Activated CD8-positive, alpha-beta memory T cell treated with anti-CD3 and anti-CD28 coated beads, Interleukin-2, amount 10 ng/mL, durations not matched to agents 7 days and 5 days (primary cell): ENCODE measurements around the gene PIRT. TPM values are rescaled to one million over a fixed set of nuclear protein-coding genes. Genes with fewer than 3 reads are reported as not detected.

Experiments used
- ATAC-seq: fragments of 150-1000 bp; cut with Tn5 transposase; one replicate; pipeline ENCODE4 v1.10.0; 2021; ENCODE audit warnings: moderate library complexity
- CTCF ChIA-PET: fragments of 350-600 bp; sonication (Branson Sonifier 250); formaldehyde crosslinking; loops from one replicate; lab custom pipeline; 2021; ENCODE audit warnings: antibody characterized with exemption; lab: Charles Lee
- DNase-seq: peaks from one replicate; pipeline ENCODE4 v3.0.0-alpha.2; 2020
- H3K27ac Mint-ChIP-seq: one replicate; pipeline ENCODE4 v1.8.0; 2021; ENCODE audit warnings: mild to moderate bottlenecking, mixed read lengths
- H3K27me3 Mint-ChIP-seq: one replicate; pipeline ENCODE4 v1.8.0; 2021; ENCODE audit warnings: mixed read lengths
- H3K36me3 Mint-ChIP-seq: one replicate; pipeline ENCODE4 v1.8.0; 2021; ENCODE audit warnings: mild to moderate bottlenecking, mixed read lengths
- H3K4me1 Mint-ChIP-seq: one replicate; pipeline ENCODE4 v1.8.0; 2021; ENCODE audit warnings: mixed read lengths
- H3K4me3 Mint-ChIP-seq: one replicate; pipeline ENCODE4 v1.8.0; 2021; ENCODE audit warnings: mild to moderate bottlenecking, moderate library complexity, mixed read lengths
- H3K9me3 Mint-ChIP-seq: one replicate; pipeline ENCODE4 v1.8.0; 2022; ENCODE audit warnings: low read depth, mixed read lengths
- total RNA-seq, 2 experiments: library from RNA; stranded (reverse); gene quantifications; one replicate each; pipeline ENCODE4 v1.2.3, GENCODE V29; 2021

PIRT gene
- total RNA-seq, 2 experiments from 2014 or later, result not detected

- peaks cover 5% of the 10 kb centered on the region for H3K4me1 Mint-ChIP-seq
- no peak overlapping the region for H3K4me3 Mint-ChIP-seq
- no peaks in the 10 kb centered on the region for H3K36me3 Mint-ChIP-seq
- H3K9me3 Mint-ChIP-seq, result no peaks in the 10 kb centered on the region
- no peak for ATAC-seq
- peaks cover 20% of the 10 kb centered on the region for H3K27me3 Mint-ChIP-seq
- CTCF ChIA-PET, result interaction anchor here (1.0 to 3.4 kb wide), 8 partner anchors 9 to 227 kb away, joined by 3 to 35 read pairs (median 8); no protein-coding TSS in a partner anchor
- no peak for DNase-seq
- H3K27ac Mint-ChIP-seq, result no peak overlapping the region
Measured at GRCh38 chr17:10843811-10844210, 5.9 kb upstream of the PIRT start.

- Mint-ChIP-seq H3K27me3 (peaks cover 15% of the 10 kb centered on the region), H3K9me3 (no peaks in the 10 kb centered on the region), H3K4me3 (no peak overlapping the region), H3K27ac (no peak overlapping the region), H3K4me1 (peaks cover 5% of the 10 kb centered on the region), H3K36me3 (no peaks in the 10 kb centered on the region)
- DNase-seq (no peak), ATAC-seq (no peak)
- CTCF ChIA-PET, result interaction anchor here (0.7 to 1.6 kb wide), 3 partner anchors 9 to 106 kb away, joined by 3 read pairs; no protein-coding TSS in a partner anchor
Measured at GRCh38 chr17:10842658-10843057, 4.8 kb upstream of the PIRT start.

GRCh38 chr17:10838682-10839081 is 795 bp upstream of the PIRT start:
- Mint-ChIP-seq H3K27me3 (peaks cover 3% of the 10 kb centered on the region), H3K4me1 (no peaks in the 10 kb centered on the region), H3K27ac (no peak overlapping the region), H3K4me3 (no peak overlapping the region), H3K9me3 (no peaks in the 10 kb centered on the region), H3K36me3 (no peaks in the 10 kb centered on the region)
- CTCF ChIA-PET, result interaction anchor here (1.4 kb wide), 1 partner anchor 101 kb away, joined by 4 read pairs; no protein-coding TSS in a partner anchor
- DNase-seq, result no peak
- no peak for ATAC-seq

- CTCF ChIA-PET, result no interaction called here
- H3K27ac Mint-ChIP-seq, result no peak overlapping the region
Measured at GRCh38 chr17:10836966-10837590, 809 bp downstream of the PIRT start.

GRCh38 chr17:10836145-10836544 is 1.7 kb downstream of the PIRT start:
- no peak overlapping the region for H3K4me3 Mint-ChIP-seq
- H3K27me3 Mint-ChIP-seq, result no peaks in the 10 kb centered on the region
- no peak overlapping the region for H3K27ac Mint-ChIP-seq
- no peaks in the 10 kb centered on the region for H3K36me3 Mint-ChIP-seq
- CTCF ChIA-PET, result interaction anchor here (0.6 to 3.1 kb wide), 2 partner anchors 8 to 1207 kb away, joined by 3 to 10 read pairs; no protein-coding TSS in a partner anchor
- no peaks in the 10 kb centered on the region for H3K4me1 Mint-ChIP-seq
- H3K9me3 Mint-ChIP-seq, result no peaks in the 10 kb centered on the region
- DNase-seq, result no peak
- ATAC-seq, result no peak

More at GRCh38 chr17:10836966-10837590, 809 bp downstream of the PIRT start:
- H3K4me1 Mint-ChIP-seq, result no peaks in the 10 kb centered on the region
- H3K9me3 Mint-ChIP-seq, result no peaks in the 10 kb centered on the region
- DNase-seq (no peak), ATAC-seq (no peak)
- H3K27me3 Mint-ChIP-seq, result no peaks in the 10 kb centered on the region
- no peak overlapping the region for H3K4me3 Mint-ChIP-seq
- H3K36me3 Mint-ChIP-seq, result no peaks in the 10 kb centered on the region

- Mint-ChIP-seq H3K27me3 (no peaks in the 10 kb centered on the region), H3K36me3 (no peaks in the 10 kb centered on the region)
Measured at GRCh38 chr17:10831696-10832095, 6.2 kb downstream of the PIRT start.

GRCh38 chr17:10827898-10828552 is 9.9 kb downstream of the PIRT start:
- H3K9me3 Mint-ChIP-seq, result no peaks in the 10 kb centered on the region
- CTCF ChIA-PET, result interaction anchor here (1.3 kb wide), 1 partner anchor 181 kb away, joined by 3 read pairs; no protein-coding TSS in a partner anchor
- no peak overlapping the region for H3K4me3 Mint-ChIP-seq
- no peaks in the 10 kb centered on the region for H3K4me1 Mint-ChIP-seq
- no peak overlapping the region for H3K27ac Mint-ChIP-seq
- H3K36me3 Mint-ChIP-seq, result no peaks in the 10 kb centered on the region
- DNase-seq, result no peak
- no peak for ATAC-seq
- no peaks in the 10 kb centered on the region for H3K27me3 Mint-ChIP-seq

More at GRCh38 chr17:10831696-10832095, 6.2 kb downstream of the PIRT start:
- no peak for ATAC-seq
- H3K27ac Mint-ChIP-seq, result no peak overlapping the region
- CTCF ChIA-PET, result no interaction called here
- no peak overlapping the region for H3K4me3 Mint-ChIP-seq
- H3K9me3 Mint-ChIP-seq, result no peaks in the 10 kb centered on the region
- no peaks in the 10 kb centered on the region for H3K4me1 Mint-ChIP-seq
- no peak for DNase-seq

GRCh38 chr17:10824874-10825273 is 13.0 kb downstream of the PIRT start:
- ATAC-seq (no peak), DNase-seq (no peak)
- Mint-ChIP-seq H3K4me1 (no peaks in the 10 kb centered on the region), H3K9me3 (no peaks in the 10 kb centered on the region), H3K27ac (no peak overlapping the region), H3K36me3 (no peaks in the 10 kb centered on the region), H3K4me3 (no peak overlapping the region), H3K27me3 (no peaks in the 10 kb centered on the region)
- CTCF ChIA-PET, result interaction anchor here (0.9 kb wide), 2 partner anchors 18 to 20 kb away, joined by 3 read pairs; no protein-coding TSS in a partner anchor

- no peak for ATAC-seq
- no peaks in the 10 kb centered on the region for H3K36me3 Mint-ChIP-seq
- no peaks in the 10 kb centered on the region for H3K27me3 Mint-ChIP-seq
- no peak overlapping the region for H3K27ac Mint-ChIP-seq
- no peaks in the 10 kb centered on the region for H3K9me3 Mint-ChIP-seq
- H3K4me1 Mint-ChIP-seq, result no peaks in the 10 kb centered on the region
- CTCF ChIA-PET, result no interaction called here
- no peak overlapping the region for H3K4me3 Mint-ChIP-seq
- no peak for DNase-seq
Measured at GRCh38 chr17:10821770-10822169, 16.1 kb downstream of the PIRT start.

GRCh38 chr17:10821054-10821453 is 16.8 kb downstream of the PIRT start:
- Mint-ChIP-seq H3K27me3 (no peaks in the 10 kb centered on the region), H3K4me3 (no peak overlapping the region), H3K9me3 (no peaks in the 10 kb centered on the region), H3K4me1 (no peaks in the 10 kb centered on the region), H3K27ac (no peak overlapping the region), H3K36me3 (no peaks in the 10 kb centered on the region)
- ATAC-seq, result no peak
- CTCF ChIA-PET, result no interaction called here
- no peak for DNase-seq

- DNase-seq (no peak), ATAC-seq (no peak)
- Mint-ChIP-seq H3K36me3 (no peaks in the 10 kb centered on the region), H3K4me1 (no peaks in the 10 kb centered on the region), H3K4me3 (no peak overlapping the region), H3K27me3 (no peaks in the 10 kb centered on the region), H3K9me3 (no peaks in the 10 kb centered on the region), H3K27ac (no peak overlapping the region)
- CTCF ChIA-PET, result no interaction called here
Measured at GRCh38 chr17:10815319-10815718, 22.6 kb downstream of the PIRT start.

GRCh38 chr17:10814075-10814474 is 23.8 kb downstream of the PIRT start:
- DNase-seq, result no peak
- H3K4me3 Mint-ChIP-seq, result no peak overlapping the region
- no peaks in the 10 kb centered on the region for H3K9me3 Mint-ChIP-seq
- no peak overlapping the region for H3K27ac Mint-ChIP-seq
- H3K36me3 Mint-ChIP-seq, result no peaks in the 10 kb centered on the region
- CTCF ChIA-PET, result interaction anchor here (1.0 kb wide), 1 partner anchor 31 kb away, joined by 4 read pairs; no protein-coding TSS in a partner anchor
- no peaks in the 10 kb centered on the region for H3K27me3 Mint-ChIP-seq
- no peak for ATAC-seq
- H3K4me1 Mint-ChIP-seq, result no peaks in the 10 kb centered on the region

- no peaks in the 10 kb centered on the region for H3K36me3 Mint-ChIP-seq
- ATAC-seq (no peak), DNase-seq (no peak)
- H3K27me3 Mint-ChIP-seq, result no peaks in the 10 kb centered on the region
- no peak overlapping the region for H3K4me3 Mint-ChIP-seq
- CTCF ChIA-PET, result interaction anchor here (1.3 kb wide), 1 partner anchor 167 kb away, joined by 3 read pairs; no protein-coding TSS in a partner anchor
- no peaks in the 10 kb centered on the region for H3K9me3 Mint-ChIP-seq
- H3K27ac Mint-ChIP-seq, result no peak overlapping the region
- no peaks in the 10 kb centered on the region for H3K4me1 Mint-ChIP-seq
Measured at GRCh38 chr17:10812674-10813073, 25.2 kb downstream of the PIRT start.

GRCh38 chr17:10809605-10810004 is 28.3 kb downstream of the PIRT start:
- Mint-ChIP-seq H3K9me3 (no peaks in the 10 kb centered on the region), H3K27ac (no peak overlapping the region), H3K4me3 (no peak overlapping the region), H3K4me1 (no peaks in the 10 kb centered on the region), H3K36me3 (no peaks in the 10 kb centered on the region), H3K27me3 (no peaks in the 10 kb centered on the region)
- DNase-seq (no peak), ATAC-seq (no peak)
- CTCF ChIA-PET, result no interaction called here
